HG03378 (cell line): ENCODE measurements around the gene KPTN.

Experiments
- ATAC-seq: cut with Tn5 transposase; IDR thresholded peaks from one replicate; pipeline ENCODE4 v1.9.1; 2021; ENCODE audit warnings: mild to moderate bottlenecking, moderate library complexity; ENCODE audit not compliant: unreplicated experiment

Gene KPTN

DNA sequence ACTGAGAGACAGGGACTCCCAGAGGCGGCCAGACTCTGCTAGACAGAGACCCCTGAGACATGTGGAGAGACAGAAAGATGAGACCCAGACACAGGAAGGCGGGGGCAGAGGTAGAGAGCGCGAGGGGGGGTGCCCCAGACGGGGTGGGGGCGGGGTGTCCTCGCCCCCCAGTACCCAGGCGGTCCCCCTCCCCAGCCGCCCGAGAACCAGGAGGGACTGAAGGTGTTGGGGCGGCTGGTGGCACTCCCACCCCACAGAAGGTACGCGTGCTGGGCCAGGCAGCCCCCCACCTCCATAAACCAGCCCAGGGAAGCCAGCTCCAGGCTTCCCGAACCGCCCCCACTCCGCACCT, 12.7 kb downstream of the KPTN start:
- ATAC-seq = no peak

DNA sequence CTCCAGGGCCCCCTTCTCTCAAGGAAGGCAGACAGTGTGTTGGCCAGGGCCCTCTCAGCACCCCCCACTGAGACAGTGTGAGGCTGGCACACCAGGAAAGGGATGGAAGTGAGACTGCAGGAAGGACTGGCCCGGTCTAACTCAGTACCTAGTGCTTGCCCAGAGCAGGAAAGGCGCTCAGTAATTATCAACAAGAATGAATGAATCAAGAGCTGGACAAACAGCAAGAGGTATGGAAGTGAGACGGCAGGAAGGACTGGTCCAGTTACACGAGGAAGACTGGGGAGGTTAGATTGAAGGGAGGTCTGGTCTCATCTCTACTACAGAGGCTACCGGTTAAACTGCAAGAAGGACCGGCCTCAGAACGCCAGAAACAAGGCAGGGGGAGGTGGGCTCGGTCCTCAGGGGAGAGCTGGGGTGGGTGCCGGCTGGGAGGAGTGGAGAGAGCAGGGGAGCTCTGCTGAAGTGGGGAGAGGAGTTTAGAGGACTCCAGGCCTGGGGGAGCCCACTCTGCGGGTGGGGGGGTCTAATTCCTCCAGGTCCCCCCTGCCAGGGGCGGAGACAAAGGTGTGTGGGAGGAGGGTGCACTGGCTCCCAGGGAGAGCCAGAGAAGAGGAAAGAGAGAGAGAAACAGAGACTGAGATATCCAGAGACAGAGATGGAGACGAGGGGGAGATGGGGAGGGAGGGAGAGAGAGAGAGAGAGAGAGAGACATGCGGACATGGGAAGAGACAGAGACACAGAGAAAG, 13.4 kb downstream of the KPTN start:
- ATAC-seq = no peak

DNA sequence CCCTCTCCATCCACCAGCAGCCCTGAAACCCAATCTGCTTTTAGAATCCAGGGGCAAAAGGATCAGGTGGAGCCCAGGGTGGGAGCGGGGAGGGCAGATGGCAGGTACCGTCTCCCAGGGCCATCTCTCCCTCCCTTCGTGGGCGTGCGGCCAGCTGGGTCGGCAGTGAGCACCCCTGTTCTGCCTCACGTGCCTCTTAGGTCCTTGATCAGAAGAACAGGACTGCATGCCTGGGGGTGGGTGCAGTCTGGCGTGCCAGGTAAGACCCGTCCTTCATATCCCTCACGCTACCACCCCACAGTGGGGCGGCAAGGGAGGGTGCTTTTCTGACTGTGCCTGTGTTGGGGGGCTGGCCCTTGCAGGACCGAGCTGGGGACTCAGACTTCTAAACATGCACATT, 14.3 kb downstream of the KPTN start:
- ATAC-seq = no peak

DNA sequence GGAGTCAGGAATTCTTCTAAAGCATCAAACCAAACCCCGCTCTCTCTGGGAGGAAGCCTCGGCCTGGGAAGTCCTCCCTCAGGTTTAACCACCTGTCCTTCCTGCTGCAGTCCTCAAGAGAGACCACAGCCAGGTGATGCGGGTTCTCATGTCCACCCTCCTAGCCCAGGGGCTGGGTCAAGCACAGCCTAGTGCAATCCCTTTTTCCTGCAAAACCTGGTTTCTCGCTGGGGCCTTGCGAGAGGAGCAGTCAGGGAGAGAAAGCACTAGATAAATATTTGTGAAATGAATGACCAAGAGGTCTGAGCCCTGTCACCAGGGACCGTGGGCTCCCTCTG, 14.7 kb downstream of the KPTN start:
- ATAC-seq = no peak

DNA sequence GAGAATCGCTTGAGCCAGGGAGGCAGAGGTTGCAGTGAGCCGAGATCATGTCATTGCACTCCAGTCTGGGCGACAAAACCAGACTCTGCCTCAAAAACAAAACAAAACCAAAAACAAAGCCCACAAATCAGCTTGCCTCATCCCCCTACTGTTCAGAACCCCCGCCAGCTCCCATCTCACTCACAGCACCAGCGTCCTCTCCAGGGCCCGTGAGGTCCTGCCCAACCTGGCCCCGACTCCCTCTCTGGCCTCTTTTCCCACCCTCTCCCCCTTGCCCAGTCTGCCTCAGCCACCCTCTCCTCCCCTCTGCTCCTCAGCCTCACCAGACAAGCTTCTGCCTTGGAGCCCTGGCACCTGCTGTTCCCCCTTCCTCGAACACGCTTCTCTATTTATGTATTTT, 16.1 kb downstream of the KPTN start:
- ATAC-seq = no peak

DNA sequence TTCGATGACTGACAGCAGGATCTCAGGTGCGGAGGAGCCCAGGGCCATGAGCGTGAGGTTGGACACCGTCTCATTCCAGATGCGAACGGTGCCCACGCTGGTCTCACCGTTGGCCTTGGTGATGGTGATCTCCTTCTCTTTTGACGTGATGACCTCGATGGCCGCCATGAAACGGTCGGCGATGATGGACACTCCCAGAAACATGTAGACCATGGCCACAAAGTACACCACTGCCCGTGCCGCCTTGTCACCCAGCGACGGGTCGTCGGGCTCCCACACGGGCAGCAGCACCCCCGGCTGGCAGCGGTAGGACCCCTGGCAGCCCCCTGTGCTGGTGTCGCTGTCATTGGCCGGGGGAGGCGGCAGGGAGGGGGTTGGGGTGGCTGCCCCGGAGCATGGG, 18.1 kb downstream of the KPTN start:
- no peak for ATAC-seq

DNA sequence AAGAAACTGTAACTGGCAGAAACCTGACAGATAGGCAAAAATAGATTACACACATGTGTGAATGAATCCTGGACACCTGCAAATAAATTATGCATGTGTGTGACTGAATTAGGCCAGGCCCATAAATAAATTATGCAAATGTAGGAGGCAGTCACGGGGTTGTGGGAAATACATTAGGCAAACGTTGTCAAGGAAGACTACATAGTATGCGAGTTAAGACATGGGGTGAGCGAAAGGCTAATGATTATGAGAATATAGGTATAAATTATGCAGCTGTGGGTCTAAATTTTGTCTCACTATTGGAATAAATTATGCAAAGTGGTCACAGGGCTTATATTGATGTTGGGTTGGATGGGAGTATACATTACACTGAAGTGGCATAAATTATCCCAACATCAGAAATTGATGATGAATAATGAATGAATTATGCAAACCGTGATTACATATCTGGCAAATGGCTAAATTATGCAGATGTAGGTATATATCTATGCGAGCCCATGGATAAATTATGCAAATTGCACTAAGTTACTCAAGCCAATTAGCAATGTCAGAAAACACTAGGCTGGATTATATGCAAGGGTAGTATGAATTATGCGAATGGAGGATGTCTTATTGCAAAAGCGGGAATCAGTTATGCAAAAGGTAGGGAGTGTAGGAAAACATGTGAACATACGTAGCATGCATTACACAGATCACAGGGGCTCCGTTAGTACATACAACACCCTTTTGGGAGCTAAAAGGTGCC, 19.2 kb downstream of the KPTN start:
- ATAC-seq = no peak

DNA sequence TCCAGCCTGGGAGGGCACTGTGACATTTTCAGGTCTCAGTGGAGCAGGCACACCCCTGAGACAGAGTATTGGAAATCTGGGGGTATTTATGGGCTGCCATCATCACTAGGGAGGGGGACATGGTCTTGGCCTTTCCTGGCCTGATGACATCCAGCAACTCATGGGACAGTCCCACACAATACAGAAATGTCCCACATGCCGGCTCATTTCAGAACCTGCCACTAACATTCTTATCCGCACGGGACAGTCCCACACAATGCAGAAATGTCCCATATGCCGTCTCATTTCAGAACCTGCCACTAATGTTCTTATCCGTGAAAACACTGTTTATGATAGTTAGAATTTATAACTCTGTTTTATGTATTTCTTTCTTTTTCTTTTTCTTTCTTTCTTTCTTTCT, 22.1 kb downstream of the KPTN start:
- ATAC-seq = no peak

DNA sequence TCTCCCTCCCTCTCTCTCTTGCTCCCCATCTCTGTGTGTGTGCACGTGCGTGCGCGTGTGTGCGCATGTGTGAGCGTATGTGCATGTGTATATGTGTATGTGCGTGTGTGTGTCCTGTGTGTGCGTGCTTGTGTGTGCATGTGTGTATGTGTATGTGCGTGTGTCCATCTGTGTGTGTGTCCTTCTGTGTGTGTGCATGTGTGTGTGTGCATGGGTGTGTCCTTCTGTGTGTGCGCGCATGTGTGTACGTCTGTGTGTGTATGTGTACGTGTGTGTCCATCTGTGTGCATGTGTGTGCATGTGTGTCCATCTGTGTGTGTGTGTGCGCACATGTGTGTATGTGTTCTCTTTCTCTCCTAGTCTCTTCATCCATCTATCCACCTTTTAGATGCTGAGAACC, 24.5 kb downstream of the KPTN start:
- ATAC-seq = no peak

DNA sequence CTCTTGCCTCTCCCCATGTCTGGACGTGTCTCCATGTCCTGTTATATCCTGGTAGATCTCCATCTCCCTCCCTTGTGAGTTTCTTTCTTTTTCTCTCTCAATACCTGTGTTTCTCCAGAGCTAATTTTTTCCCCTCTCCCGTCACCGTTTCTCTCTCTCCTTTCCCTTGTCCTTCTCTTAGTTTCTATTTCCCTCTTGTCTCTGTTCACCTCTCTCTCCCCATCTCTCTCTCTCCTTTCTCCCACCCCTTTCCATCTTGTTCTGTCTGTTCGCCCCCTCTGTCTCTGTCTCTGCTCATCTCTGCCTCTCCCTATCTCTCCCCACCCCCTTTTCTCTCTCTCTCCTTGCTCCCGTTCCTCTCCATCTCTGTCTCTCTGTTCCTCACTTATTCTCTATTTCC, 25.3 kb downstream of the KPTN start:
- ATAC-seq = no peak

DNA sequence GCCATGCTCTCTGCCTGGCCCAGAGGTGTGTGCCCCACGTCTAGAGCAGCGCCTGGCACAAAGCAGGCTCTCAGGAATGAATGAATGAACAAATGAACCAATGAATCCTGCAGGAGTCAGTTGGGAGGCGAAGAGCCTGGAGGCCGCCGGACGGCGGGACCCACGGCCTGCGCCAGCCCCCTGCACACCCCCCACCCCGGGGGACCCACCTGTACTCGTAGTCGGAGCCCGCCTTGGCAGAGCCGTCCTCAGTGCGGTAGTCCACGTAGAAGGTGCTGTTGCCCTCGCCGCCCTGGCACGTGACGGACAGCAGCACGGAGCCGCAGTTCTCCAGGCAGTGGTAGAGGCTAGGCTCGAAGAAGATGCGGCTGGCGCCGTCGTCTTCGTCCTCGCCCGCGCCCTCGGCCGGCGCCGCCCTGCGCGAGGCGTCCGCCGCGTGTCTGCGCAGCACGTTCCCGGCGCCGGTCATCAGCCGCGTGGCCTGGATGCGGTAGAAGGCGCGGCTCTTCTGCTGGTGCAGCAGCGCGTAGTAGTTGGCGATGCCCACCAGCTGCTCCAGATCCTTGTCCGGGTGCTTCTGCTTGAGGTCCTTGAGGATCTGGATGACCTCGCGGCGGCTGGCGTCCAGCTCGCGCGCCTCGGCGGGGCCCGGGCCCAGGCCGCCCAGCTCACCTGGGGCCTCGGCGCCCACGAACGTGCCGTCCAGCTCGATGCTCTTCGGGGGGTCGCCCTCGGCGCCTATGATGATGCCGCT, 27.1 kb downstream of the KPTN start:
- no peak for ATAC-seq

DNA sequence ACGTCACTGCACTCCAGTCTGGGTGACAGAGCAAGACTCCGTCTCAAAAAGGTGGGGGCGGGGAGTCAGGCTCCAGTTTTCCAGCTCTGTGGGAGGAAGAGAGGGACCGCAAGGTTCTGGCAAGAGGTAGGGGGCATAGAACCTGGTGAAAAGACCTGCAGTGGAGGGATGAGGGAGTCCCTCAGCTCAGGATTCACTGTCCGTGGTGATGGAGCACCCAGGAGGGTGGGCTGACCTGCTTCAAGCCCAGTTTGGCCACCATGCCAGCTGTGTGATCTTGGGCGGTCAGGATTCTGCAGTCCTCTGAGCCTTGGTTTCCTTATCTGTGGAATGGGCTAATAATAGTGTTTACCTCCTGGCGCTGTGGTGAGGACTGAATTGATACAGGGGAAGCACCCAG, 33.5 kb downstream of the KPTN start:
- no peak for ATAC-seq

DNA sequence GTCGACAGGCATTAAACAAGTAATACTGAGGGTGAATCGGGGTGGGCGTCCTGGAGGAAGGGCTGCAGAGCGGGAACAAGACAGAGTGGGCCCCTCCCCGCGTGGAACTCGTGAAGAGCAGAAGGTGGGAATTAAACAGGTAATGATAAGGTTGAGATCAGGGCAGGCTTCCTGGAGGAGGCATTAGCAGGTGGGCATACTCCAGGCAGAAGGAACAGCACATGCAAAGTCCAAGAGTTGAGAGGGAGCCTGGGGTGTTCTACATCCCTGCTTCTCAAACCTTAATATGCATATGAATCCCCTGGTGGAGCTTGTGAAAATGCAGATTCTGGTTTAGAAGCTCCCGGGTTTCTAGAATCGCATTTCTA, 35.7 kb downstream of the KPTN start:
- ATAC-seq = no peak

DNA sequence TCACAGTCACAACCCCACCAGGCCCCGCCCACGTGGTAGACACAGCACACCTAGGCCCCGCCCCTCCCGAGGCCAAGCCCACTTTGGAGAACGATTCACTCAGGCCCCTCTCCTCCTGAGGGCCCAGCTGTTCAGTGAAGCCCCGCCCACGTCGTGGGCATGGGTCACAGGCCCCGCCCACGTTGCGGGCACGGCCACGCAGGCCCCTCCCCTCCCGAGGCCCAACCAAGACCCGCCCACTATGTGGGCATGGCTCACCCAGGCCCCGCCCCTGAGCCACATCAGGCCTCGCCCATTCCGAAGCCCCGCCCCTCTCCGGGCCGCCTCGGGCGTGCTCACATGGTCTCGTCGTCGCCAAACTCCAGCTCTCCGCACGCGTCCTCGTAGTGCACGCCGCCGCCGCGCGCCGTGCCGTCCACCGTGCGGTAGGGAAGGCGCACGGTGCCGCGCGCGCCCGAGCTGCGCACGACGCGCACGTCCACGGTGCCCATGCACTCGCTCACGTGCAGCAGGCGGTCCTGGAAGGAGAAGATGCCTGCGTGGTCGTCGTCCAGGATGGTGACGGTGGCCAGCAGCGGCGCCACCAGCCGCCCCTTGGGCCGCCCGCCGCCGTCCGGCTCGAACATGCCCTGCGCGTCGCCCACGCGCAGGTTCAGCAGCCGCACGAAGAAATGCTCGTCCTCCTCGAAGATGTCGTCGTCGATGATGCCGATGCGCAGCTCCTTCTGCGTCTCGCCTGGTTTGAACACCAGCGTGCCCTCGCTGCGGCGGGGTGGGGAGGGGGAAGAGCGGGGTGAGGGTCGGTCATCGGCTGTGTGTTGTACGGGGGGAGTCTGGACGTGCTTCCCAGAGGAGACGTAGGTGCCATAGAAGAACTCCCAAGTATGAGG, 36.3 kb downstream of the KPTN start:
- ATAC-seq = no peak

DNA sequence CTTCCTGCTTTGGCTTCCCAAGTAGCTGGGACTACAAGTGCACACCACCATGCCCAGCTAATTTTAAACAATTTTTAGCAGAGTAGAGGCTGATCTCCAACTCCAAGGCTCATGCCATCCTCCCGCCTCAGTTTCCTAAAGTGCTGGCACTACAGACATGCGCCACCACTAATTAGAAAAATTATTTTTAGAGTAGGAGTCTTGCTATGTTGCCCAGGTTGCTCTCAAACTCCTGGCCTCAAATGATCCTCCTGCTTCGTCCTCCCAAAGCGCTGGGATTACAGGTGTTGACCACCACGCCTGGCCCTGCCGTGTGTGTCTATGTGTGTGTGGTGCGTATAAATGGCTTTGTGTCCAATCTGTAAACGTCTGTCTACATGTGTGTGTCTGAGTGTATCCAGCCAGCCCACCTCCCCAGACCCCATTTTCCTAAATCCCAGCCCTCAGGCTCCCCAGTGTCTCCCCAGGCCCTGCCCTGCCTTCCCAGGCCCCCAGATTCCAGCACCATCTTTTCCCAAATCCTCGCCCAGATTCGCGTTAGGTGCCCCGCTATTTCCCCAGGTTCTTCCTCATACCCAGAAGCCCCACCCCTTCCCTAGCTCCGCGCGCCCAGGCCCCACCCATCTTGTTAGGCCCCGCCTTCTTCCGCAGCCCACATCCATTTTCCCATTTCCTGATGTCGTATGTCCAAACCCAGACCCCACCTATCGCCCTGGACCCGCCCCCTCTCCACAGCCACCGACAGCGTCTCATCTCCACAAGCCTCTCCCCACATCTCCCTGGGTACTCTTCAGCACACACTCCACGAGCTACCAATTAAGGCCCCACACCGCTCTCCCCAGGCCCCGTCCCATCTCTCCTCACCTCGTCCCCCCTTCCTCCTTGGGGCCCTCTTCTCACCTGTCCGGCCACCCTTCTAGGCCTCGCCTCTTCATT, 37.2 kb downstream of the KPTN start:
- ATAC-seq = no peak

DNA sequence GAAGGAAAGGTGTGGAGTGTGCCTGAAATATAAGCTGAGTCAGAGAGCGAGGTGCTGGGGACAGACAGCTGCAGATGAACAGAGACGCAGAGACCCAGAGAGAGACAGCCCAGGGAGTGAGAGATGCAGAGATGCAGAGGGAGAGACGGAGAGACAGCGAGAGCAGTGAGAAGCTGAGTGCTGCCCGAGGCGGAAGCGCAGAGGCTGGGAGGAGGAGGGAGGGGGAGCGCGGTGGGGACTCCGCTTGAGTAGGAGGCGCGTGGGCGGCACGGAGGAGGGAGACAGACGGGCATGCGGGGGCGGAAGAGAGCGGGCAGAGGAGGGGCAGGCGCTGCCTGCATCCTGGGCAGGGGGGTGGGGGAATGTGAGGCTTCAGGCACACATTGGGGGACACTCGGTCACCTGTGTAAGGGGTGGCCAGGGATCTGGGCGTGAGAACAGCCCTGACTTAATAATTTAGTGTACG, 38.0 kb downstream of the KPTN start:
- ATAC-seq = no peak

DNA sequence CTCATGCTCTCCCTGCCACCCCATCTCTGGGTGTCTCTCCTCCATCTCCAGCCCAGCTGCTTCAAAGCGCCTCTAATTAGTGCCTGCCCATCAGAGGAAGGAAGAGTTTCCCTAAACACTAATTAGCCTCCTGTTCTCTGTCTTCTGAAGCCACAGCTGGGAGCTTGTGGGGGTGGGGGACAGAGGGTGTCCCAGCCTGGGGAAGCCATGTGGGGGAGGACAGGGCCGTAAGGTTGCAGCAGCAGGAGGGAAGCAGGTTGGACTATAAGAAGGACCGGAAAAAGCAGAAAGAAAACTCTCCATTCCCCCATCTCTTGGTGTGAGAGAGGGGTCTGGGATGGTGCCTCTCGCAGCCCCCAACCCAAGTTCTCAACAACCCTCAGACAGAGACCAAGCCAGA, 38.5 kb downstream of the KPTN start:
- ATAC-seq = no peak

DNA sequence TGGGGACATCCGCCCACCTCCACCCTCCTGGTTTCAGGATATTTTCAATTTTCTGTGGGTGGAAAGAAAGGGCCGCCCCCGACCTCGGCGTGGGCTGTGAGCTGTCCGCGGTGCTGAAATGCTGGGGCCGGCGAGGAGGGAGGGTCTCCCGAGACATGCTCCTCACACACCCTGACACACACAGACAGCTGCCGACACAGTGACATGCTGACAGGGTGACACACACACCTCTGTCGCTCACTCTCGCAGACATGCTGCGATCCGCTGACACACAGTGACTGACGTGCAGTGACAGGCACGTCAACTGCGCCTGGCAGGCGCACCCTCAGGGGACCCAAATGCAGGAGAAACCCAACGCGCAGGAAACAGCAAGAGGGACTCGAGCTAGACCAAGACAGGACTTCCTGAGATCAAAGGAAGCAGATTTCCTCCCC, 39.6 kb downstream of the KPTN start:
- ATAC-seq = no peak

DNA sequence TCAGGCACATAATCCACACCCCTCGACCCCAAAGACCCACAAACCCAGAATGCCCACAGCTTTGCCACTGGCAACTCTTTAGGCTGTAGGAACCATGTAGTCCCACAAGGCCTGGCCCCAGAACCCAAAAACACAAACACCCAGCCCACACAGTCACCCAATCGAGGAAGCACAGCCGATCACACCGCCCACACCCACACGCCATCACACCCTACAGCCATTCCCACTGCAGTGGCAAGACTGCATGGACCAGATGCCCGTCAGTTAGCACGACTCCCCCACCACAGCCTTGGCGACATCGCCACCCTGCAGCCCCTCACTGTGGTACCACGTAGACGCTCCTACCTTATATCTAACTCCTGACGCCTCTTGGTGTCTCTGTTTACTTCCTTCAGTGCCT, 40.7 kb downstream of the KPTN start:
- no peak for ATAC-seq

DNA sequence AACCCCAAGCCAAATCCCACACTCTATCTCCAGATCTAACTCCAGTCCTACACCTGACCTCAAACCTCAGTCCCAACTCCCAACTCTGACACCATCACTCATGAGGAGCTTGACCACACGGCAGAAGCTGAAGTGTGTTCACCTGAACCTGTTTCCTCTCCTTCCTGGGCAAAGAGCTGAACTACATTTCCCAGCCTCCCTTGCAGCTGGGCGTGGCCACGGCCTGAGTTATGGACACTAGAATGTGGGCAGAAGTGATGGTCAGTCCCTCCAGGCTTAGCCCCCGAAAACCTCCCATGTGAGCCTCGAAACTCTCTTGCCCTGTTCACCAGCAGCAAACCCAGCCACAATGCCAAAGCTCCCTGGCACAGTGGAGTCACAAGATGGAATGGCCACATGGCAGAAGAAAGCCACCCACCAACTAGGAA, 45.2 kb downstream of the KPTN start:
- ATAC-seq = no peak
